H1 (cell line): Measurements from ENCODE around the gene ASXL2.

ENCODE experiments used
- CHD7 ChIP-seq: fragments of 300-600 bp; sonication (generic); IDR thresholded peaks from 2 replicates; pipeline ENCODE4 v1.7.1; 2012; ENCODE audit warnings: low read length, moderate library complexity, mild to moderate bottlenecking, inconsistent platforms; ENCODE audit not compliant: insufficient replicate concordance
- CTCF ChIP-seq, 3 experiments: IDR thresholded peaks; 1 replicate in 2 of 3; 2 replicates in 1 of 3; pipeline versions ENCODE4 v1.5.1 to v1.6.1; 2011; ENCODE audit warnings: low read length in 3 of 3, mild to moderate bottlenecking in 3 of 3, inconsistent platforms in 2 of 3, low read depth in 1 of 3, moderate library complexity in 1 of 3; ENCODE audit not compliant: insufficient read depth in 1 of 3; ENCODE audit errors: control extremely low read depth in 1 of 3
- EP300 ChIP-seq, 2 experiments: IDR thresholded peaks; 1 replicate in 1 of 2; 2 replicates in 1 of 2; pipeline ENCODE4 v1.6.1; 2011 to 2012; ENCODE audit warnings: low read depth in 2 of 2, low read length in 2 of 2, mild to moderate bottlenecking in 2 of 2, borderline replicate concordance in 1 of 2, inconsistent platforms in 1 of 2, moderate library complexity in 1 of 2
- EZH2 ChIP-seq: fragments of 200-600 bp; sonication (generic); IDR thresholded peaks from 2 replicates; pipeline ENCODE4 v1.7.1; 2012; ENCODE audit warnings: low read depth, mild to moderate bottlenecking, moderate library complexity, low read length, inconsistent platforms; ENCODE audit not compliant: severe bottlenecking
- FOSL1 ChIP-seq: IDR thresholded peaks from 2 replicates; pipeline ENCODE4 v1.6.1; 2011; ENCODE audit warnings: mild to moderate bottlenecking, low read depth, low read length, moderate library complexity; ENCODE audit not compliant: insufficient read depth
- JUN ChIP-seq: IDR thresholded peaks from 2 replicates; pipeline ENCODE4 v1.6.1; 2011; ENCODE audit warnings: low read depth, mild to moderate bottlenecking, improper control_type of control experiment, low read length
- JUND ChIP-seq: IDR thresholded peaks from 2 replicates; pipeline ENCODE4 v1.6.1; 2011; ENCODE audit warnings: mild to moderate bottlenecking, improper control_type of control experiment, low read length
- MAFK ChIP-seq: IDR thresholded peaks from 2 replicates; pipeline ENCODE4 v1.6.1; 2012; ENCODE audit warnings: low read depth, mild to moderate bottlenecking, improper control_type of control experiment, low read length
- POLR2A ChIP-seq, 2 experiments: IDR thresholded peaks; 1 replicate in 1 of 2; 2 replicates in 1 of 2; pipeline ENCODE4 v1.6.1; 2011; ENCODE audit warnings: low read depth in 2 of 2, low read length in 2 of 2, mild to moderate bottlenecking in 2 of 2; ENCODE audit errors: control extremely low read depth in 1 of 2
- POLR2AphosphoS5 ChIP-seq: IDR thresholded peaks from 2 replicates; pipeline ENCODE4 v1.6.1; 2011; ENCODE audit warnings: low read depth, low read length
- RFX5 ChIP-seq: IDR thresholded peaks from 2 replicates; pipeline ENCODE4 v1.6.1; 2011; ENCODE audit warnings: low read depth, low read length, improper control_type of control experiment, borderline replicate concordance
- TBP ChIP-seq: IDR thresholded peaks from 2 replicates; pipeline ENCODE4 v1.6.1; 2011; ENCODE audit warnings: low read depth, low read length, improper control_type of control experiment
- ZNF274 ChIP-seq: IDR thresholded peaks from 2 replicates; pipeline ENCODE4 v1.7.0; 2012; ENCODE audit warnings: low read length, borderline replicate concordance; ENCODE audit errors: extremely low read depth

GRCh38 chr2:25835906-25836305, 42.4 kb downstream of the ASXL2 start:
- TF ChIP-seq EP300 (IDR thresholded peaks at IDR 0.05; ENCODE audit: borderline replicate concordance in 1 of 2, low read depth in 2 of 2, low read length in 2 of 2) (no peak), CTCF (IDR thresholded peaks at IDR 0.05; ENCODE audit: control extremely low read depth in 1 of 3, insufficient read depth in 1 of 3, low read depth in 1 of 3, low read length in 3 of 3) (no peak), POLR2A (IDR thresholded peaks at IDR 0.05; ENCODE audit: control extremely low read depth in 1 of 2, low read depth in 2 of 2, low read length in 2 of 2) (no peak), EZH2 (no peak), JUN (no peak), ZNF274 (no peak), MAFK (no peak), CHD7 (no peak), FOSL1 (no peak), RFX5 (no peak), TBP (no peak), JUND (no peak), POLR2AphosphoS5 (no peak)
